ENCODE results near the gene MEP1B. TPM values are rescaled to one million over a fixed set of nuclear protein-coding genes. Genes with fewer than 3 reads are reported as not detected.
"Not testable (repeated sequence)": the region's sequence is repeated elsewhere in the genome, so short reads cannot be mapped to it uniquely, and the experiment has no call there.

MEP1B gene
- total and polyA plus RNA-seq, 12 donors, result not detected

DNA sequence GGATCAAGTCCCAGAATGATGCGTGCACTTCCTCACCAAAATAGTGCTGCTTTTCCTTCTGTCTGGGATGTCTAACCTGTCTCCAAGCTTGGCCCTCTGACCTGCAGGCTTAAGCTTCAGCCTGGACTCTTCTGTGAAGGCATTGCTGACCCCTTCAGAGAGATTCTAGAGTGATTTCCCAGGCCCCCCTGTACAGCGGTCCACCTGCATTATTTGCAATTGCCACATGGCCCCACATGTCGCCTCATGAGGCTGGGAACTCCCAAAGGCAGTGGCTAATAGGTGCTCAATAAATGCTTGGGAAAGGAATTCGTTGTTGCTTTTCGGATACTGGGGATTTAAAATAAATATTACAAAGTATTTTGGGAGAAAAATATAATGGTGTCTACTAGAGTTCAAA lies 32.3 kb upstream of the MEP1B start:
- TF ChIP-seq POLR2A (IDR thresholded peaks at IDR 0.05), result no peak
- TF ChIP-seq, protein P1, sequence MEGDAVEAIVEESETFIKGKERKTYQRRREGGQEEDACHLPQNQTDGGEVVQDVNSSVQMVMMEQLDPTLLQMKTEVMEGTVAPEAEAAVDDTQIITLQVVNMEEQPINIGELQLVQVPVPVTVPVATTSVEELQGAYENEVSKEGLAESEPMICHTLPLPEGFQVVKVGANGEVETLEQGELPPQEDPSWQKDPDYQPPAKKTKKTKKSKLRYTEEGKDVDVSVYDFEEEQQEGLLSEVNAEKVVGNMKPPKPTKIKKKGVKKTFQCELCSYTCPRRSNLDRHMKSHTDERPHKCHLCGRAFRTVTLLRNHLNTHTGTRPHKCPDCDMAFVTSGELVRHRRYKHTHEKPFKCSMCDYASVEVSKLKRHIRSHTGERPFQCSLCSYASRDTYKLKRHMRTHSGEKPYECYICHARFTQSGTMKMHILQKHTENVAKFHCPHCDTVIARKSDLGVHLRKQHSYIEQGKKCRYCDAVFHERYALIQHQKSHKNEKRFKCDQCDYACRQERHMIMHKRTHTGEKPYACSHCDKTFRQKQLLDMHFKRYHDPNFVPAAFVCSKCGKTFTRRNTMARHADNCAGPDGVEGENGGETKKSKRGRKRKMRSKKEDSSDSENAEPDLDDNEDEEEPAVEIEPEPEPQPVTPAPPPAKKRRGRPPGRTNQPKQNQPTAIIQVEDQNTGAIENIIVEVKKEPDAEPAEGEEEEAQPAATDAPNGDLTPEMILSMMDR (IDR thresholded peaks at IDR 0.05), result no peak
- no peak for DNase-seq
- Histone ChIP-seq H3K4me3 (no peak overlapping the region), H3K27me3 (no peaks in the 10 kb centered on the region), H3K9me3 (replicated peaks in 1 of 3) (no peaks in the 10 kb centered on the region), H3K27ac (no peak overlapping the region), H3K36me3 (replicated peaks in 1 of 2) (no peaks in the 10 kb centered on the region), H3K4me1 (replicated peaks in 1 of 2) (peaks cover 0 to 7% of the 10 kb centered on the region in 2 donors)
- 71 to 74% (median 72%) methylated on average over 5 of the region's 5 CpGs for WGBS, 4 donors
- intact Hi-C loops (cut with DNase I), result loop anchor here in 1 of 2 donors (5.0 to 10.0 kb wide), 2 partner anchors 317 to 395 kb away; partner anchors contain the start of gene GAREM1

DNA sequence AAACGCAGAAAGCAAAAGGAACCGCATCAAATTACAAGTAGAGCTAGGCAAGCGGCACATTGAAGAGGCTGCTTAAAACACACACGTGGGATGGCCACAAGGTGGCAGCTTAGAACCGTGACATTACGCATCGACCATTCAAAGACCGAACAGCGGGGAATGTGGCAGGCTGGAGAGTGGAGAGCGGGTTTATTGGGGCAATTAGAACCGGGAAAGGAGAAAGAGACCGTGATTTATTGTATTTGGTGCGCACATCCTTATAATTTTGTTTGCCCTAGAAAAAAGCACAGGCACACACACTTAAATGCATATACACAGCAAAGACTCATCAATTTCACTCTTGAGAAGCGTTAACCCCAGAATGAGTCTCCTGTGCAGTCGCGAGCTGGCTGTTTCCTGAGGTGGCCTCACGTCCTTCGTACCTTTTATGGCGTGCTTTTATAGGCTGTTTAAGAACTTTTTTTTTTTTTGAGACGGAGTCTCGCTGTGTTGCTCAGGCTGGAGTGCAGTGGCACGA lies 31.7 kb upstream of the MEP1B start:
- H3K4me3 ChIP-seq, result no peak overlapping the region
- H3K9me3 ChIP-seq (replicated peaks in 1 of 3), result no peaks in the 10 kb centered on the region
- H3K27ac ChIP-seq, result no peak overlapping the region
- no peaks in the 10 kb centered on the region for H3K27me3 ChIP-seq
- WGBS, 4 donors, result 1 to 3% (median 2%) methylated on average over 22 of the region's 22 CpGs
- peak; percentile 79 to 92 (median 86) for DNase-seq
- H3K36me3 ChIP-seq (replicated peaks in 1 of 2), result no peaks in the 10 kb centered on the region
- TF ChIP-seq, protein P1 (IDR thresholded peaks at IDR 0.05), result peak; percentile 71 to 96 (median 90)
- no peak for TF ChIP-seq POLR2A (IDR thresholded peaks at IDR 0.05)
- intact Hi-C loops (cut with DNase I), result loop anchor here (2.0 to 10.0 kb wide), 3 partner anchors 317 to 394 kb away; partner anchors contain the start of gene GAREM1 (in 1 of the 2)
- H3K4me1 ChIP-seq (replicated peaks in 1 of 2), result peaks cover 0 to 7% of the 10 kb centered on the region in 2 donors

DNA sequence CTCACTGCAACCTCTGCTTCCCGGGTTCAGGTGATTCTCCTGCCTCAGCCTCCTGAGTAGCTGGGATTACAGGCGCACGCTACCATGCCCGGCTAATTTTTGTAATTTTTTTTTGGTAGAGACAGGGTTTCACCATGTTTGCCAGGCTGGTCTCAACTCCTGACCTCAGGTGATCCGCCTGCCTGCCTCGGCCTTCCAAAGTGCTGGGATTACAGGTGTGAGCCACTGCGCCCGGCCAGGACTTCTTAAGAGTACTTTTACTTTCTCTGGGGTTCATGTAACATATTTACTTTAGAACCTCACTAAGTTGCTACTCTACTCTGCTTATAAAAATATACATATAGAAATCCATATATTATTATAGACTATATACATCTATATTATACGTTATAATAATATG lies 31.2 kb upstream of the MEP1B start:
- H3K27me3 ChIP-seq; H3K4me1 ChIP-seq (replicated peaks in 1 of 2); H3K36me3 ChIP-seq (replicated peaks in 1 of 2); DNase-seq; H3K4me3 ChIP-seq; H3K9me3 ChIP-seq (replicated peaks in 1 of 3); H3K27ac ChIP-seq: not testable (repeated sequence)
- WGBS, 4 donors, result 61 to 77% (median 66%) methylated on average over 9 of the region's 9 CpGs
- intact Hi-C loops (cut with DNase I), result loop anchor here (2.0 to 10.0 kb wide), 3 partner anchors 316 to 394 kb away; partner anchors contain the start of gene GAREM1 (in 1 of the 2)

DNA sequence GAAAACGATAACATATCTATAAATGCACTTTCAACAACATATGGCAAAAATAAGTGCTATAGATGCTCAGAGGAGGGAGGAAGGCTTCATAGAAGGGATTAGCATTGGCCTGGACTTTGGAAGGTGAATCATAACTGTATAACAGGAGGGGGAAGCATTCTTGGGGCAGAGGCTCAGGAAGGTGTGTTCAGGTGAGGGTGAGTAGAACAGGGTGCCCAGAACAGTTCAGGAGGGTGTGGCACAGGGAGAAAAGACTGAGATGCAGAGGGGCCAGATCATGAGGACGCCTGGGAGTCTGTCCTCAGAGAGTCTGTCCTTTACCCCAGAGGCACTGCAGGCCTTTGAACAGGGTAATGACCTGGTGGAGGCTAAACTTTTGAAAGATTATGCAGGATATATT lies 29.3 kb upstream of the MEP1B start:
- peaks cover 0 to 7% of the 10 kb centered on the region in 2 donors for H3K4me1 ChIP-seq (replicated peaks in 1 of 2)
- H3K9me3 ChIP-seq (replicated peaks in 1 of 3), result no peaks in the 10 kb centered on the region
- H3K36me3 ChIP-seq (replicated peaks in 1 of 2), result no peaks in the 10 kb centered on the region
- no peak for TF ChIP-seq POLR2A (IDR thresholded peaks at IDR 0.05)
- TF ChIP-seq, protein P1 (IDR thresholded peaks at IDR 0.05), result no peak
- WGBS, 4 donors, result 73 to 87% (median 79%) methylated on average over 2 of the region's 2 CpGs
- intact Hi-C loops (cut with DNase I), result loop anchor here in 1 of 2 donors (10.0 kb wide), 2 partner anchors 94 to 314 kb away; partner anchors contain the start of gene GAREM1
- no peak overlapping the region for H3K27ac ChIP-seq
- no peak overlapping the region for H3K4me3 ChIP-seq
- no peaks in the 10 kb centered on the region for H3K27me3 ChIP-seq
- DNase-seq, result no peak
